ENCODE measurements around the gene POLG.

The POLG gene

DNA sequence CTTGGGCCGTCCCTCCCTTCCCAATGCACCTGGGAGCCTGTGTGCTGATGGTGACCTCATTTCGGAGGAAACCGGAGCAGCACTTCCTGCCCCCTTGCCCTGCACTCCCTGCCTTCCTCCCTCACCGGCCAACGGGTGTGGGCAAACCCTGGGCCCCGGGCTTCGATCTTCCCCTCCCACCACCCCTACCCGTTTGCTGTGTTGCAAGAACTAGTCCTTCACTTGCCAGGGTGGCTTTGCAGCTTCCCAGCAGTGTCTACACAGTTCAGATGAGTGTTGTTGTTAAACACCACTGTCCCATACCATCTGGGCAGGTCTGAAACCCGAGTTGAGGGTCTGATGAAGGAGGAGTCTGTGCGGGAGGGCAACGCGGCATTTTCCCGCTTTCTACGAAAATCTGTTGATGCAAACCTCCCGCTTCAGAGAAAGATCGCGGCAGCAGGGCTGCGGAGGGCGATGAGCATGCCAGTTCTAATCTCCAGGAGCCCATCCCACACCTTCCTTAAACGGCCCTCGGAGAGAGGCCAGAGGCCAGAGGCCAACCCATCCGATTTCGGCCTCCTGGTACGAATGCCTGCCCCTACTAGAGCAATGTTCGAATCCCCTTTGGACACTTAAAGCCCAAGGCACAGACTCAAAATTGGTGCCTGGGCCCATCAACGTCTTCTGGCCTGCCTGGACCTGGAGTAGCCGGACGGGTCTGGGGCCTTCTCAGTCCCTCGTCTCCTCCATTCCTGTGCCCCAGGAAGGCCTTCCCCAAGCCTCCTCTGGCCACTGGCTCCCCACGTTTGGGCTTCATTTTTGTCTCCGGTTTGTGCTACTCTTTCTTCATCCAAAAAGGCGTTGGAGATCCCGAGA, 35.7 kb upstream of the POLG start:
- DNase-seq = no peak

GRCh38 chr15:89369341-89369947, 34.8 kb upstream of the POLG start:
- no peak for DNase-seq

- DNase-seq = no peak
Measured at GRCh38 chr15:89368566-89369223, 34.1 kb upstream of the POLG start.

DNA sequence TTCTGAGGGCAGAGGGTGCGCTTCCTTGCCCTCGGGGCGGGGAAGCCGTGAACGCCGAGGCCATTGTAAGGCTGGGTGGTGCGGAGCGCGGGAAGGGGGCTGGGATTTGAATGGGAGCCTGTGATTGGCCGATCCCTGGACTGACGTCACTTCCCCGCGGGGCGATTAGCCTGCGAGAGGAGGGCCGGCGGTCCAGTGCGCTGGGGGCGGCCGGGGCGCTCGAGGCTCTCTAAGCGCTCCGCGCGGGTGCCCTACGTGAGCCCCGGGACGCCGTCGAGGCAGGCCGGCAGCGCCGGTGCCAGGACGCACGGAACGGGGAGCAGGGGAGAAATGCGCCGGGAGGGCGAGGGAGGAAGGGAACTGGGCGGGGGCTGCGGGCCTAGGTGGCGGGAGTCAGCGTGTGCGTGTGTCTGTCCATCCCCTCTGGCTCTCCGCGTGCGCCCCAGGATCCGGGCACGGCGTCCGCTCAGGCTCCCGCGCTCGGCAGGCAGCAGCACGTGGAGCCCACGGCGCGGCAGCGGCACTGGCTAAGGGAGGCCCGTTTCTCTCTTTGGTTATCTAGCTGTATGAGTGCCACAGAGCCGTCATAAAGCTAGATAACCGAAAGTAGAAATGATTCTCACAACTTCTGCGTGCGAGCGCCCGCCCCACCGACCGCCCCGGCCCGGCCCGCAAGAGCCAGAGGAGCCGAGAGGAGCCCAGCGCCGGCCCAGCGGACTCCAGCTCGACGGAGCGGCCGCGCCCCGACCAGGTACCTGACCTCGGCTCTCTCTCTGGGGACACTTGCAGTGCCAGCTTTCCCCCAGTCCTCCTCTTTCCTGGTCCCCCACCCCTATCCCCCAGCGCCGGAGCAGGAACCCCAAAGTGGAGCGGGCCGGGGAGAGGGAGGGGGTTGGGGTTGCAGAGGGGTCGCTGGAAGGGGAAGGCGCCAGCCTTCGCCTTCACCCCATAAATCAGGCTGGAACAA, 33.1 kb upstream of the POLG start:
- peak in 1 of 2 experiments; percentile 46 for DNase-seq

GRCh38 chr15:89366656-89367393, 32.2 kb upstream of the POLG start:
- no peak for DNase-seq

GRCh38 chr15:89365462-89366065, 30.9 kb upstream of the POLG start:
- no peak for DNase-seq

DNA sequence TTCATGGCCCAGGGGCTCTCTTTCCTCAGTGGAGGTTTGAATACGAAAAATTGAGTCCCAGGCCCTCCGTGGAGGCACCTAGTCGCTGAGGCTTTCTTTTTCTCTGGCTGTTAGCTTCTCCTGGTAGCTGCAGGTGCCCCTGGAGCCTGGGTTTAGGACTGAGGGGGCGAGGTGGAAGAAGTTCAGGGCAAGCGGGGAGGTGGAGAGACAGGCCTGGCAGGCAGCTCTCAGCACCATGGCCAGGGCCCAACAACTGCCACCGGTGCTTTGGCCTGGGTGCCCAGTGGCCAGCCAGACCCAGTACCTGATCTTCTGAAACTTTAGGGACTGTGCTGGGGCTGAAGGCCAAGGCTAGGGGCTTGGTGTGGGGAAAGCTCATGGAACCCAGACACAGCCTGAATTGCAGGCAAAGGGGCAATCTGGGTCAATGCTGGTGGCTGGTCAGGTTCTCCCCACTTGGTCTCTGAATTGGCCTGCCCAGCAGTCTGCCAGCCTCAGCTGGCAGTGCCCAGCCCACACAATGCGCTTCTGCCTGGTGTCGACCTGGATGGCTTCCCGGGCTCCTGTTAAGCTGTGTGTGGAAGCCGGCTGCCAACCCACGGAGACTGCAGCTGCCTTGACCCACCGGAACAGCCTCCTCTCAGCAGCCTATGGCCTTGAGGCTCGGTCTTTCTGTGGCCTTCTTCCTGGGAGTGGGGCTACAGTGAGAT, 30.3 kb upstream of the POLG start:
- no peak for DNase-seq

DNA sequence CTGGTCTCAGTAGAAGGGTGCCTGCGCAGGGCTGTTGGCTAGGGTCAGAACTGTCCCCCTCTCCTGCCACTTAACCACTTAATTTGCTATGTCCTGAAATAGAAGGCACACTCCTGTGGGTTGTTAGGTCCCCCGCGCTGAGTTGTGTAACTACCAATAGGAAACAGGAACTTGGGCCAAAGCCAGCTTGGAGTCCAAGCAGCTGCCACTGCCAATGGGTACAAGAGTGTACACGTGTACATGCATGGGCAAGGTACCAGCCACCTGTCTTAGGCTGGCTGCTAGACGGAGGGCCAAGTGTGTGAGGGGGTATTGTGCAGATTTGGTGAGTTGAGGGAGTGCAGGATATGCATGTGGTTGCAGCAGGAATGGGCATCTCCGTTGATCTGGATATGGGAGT, 29.7 kb upstream of the POLG start:
- no peak for DNase-seq

DNA sequence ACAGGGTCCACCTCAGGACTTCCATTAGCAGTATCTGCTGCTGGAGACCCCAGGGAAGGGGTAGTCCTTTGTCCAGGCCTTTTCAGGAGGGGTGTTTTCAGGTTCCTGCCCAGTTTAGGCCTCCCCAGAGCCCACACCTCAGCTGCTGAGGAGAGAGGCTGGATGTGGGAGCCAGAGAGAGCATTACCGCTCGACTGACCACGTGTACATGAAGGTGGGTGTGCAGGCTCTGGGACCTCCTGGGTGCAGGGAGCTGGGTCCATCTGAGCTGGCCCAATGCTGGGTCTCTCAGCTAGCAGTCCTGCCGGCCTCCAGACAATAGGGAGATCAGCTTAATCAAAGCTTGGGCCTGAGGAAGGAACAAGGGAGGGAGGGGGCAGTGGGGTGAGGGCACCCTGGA, 29.1 kb upstream of the POLG start:
- no peak for DNase-seq

- no peak for DNase-seq
Measured at GRCh38 chr15:89363133-89363532, 28.5 kb upstream of the POLG start.

DNA sequence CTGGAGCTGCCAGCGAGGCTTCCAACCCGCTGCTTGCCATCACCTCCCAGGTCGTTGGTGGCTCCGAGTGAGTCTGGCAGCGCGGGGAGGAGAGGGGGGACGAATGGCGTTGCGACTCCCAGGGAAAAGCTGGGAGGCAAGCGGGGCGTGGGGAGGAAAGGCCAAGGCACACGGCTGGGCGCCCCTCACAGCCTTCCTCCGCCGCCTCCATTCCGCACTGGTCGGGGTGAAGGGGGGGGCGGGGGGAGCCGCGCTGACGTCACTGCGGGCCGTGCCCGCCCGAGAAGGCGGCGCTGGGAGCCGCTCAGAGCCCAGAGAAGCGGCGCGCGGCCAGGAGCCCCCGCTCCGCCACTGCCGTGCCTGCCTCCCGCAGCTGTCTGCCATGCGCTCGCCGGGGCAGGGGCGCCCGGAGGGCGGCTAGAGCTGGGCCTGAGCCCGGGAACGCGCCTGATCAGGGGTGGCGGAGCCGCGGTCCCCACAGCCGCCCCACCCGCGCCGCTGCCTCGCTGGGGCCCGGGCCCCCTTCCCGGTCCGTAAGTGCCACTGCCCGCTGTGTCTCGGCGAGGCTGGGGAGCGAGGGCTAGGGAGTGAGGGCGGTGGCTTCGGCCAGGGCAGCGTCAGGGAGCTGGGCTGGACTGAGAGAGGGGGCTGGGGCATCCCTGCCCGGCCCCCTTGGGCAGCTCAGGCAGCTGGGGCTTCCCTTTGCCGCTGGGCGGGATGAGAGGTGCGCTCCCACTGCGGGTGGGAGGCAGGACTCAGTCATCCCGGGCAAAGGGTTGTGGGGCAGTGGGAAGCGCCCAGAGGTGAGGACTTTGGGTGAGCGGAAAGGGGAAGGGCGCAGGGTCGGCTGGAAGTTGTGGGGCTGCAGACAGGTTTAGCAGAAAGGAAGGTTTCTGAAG, 27.8 kb upstream of the POLG start:
- DNase-seq = no peak

DNA sequence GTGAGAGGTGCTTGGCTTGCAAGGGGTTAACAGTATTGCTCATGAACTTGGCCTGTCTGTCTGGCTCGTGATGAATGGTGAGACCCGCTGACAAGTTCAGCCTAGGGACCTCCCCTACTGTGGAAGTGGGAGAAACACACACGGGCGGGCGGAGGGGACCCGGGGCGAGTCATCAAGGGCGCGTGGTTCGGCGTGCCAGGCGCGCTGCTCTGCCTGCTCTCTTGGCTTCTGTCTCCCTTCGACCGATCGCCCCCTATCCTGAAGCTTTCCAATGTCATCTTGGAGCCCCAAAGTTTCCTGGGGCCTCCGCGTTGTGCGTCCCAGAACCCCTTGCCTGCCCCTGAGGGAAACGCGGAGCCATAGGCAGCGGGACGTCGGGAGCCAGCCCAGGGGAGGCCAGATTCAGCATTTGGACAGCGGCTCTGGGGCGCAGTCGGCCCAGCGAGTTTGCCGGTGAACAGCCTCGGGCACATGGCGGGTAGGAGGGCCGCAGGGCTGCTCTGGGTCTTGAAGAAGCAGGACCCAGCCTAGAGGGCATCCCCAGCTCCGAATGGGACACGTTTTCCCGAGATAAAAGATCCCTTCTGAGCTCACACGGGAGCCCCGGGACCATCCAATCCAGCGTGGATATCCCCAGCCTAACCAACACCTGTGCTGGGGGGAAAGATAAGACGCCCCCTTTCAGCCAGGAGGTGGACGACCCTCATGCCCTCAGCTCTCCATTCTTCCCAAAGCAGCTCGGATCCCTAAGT, 27.0 kb upstream of the POLG start:
- DNase-seq = peak; percentile 74 to 77

GRCh38 chr15:89360294-89360971, 25.8 kb upstream of the POLG start:
- no peak for DNase-seq

GRCh38 chr15:89359471-89360293, 25.1 kb upstream of the POLG start:
- DNase-seq = no peak

DNA sequence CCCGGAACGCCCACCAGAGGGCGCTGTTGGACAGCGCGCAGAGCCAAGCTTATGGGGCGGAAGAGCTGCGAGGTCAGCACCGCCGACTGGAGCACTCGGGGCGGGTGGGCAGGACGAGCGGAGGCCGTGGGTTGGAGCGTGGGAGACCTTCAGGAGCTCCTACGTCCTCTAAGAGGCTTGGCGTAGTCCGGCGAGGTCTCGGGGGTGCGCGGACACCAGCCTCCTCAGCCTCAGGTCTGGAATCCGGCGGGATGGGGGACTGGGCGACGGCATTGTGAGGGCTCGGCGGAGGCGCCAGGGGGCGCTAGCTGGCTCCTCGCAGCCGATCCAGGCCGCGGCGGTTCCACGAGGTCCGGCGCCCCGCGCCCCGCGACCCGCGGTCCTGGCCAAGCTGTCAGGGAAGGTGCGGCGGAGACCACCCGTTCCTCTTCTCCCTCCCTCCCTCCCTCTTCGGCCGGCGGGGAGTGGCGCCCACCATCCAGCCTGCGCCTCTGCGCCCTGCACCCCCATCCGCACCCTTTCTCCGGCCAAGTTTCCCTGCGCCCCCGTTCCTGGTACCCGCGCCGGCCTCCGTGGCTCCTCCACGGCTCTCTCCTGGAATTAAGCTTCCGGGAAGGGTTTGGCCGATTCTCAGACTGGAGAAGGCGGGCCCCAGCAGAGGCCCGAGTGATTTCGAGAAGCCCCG, 24.3 kb upstream of the POLG start:
- peak; percentile 90 to 92 for DNase-seq

GRCh38 chr15:89358435-89358754, 23.8 kb upstream of the POLG start:
- DNase-seq = no peak

Data from activated T-cell treated with anti-CD3 and anti-CD28 coated beads, Interleukin-2, amount 50 U/mL, for 48 hours (primary cell).